ENCODE data around the gene MLLT3. TPM values are rescaled to one million over a fixed set of nuclear protein-coding genes. Genes with fewer than 3 reads are reported as not detected.

MLLT3 gene
- total and polyA plus RNA-seq, 9 donors: 8.7 to 15.4 (median 13.8) TPM

- H3K4me1 ChIP-seq (ENCODE audit: insufficient read depth): no peaks in the 10 kb centered on the region
- no peak for TF ChIP-seq EP300 (IDR thresholded peaks at IDR 0.05)
- TF ChIP-seq CTCF (IDR thresholded peaks at IDR 0.05): no peak
- no peak for TF ChIP-seq POLR2A (IDR thresholded peaks at IDR 0.05)
- DNase-seq: no peak
- no peaks in the 10 kb centered on the region for H3K36me3 ChIP-seq
- intact Hi-C loops (cut with DNase I): no loop called here
- no peaks in the 10 kb centered on the region for H3K9me3 ChIP-seq
- no peak overlapping the region for H3K27ac ChIP-seq
- no peak overlapping the region for H3K4me3 ChIP-seq
- no peaks in the 10 kb centered on the region for H3K27me3 ChIP-seq
These were observed 123.3 kb downstream of the MLLT3 start for GRCh38 chr9:20499013-20499412.

- intact Hi-C loops (cut with DNase I): no loop called here
- Histone ChIP-seq H3K4me1 (ENCODE audit: insufficient read depth) (no peaks in the 10 kb centered on the region), H3K27ac (no peak overlapping the region), H3K4me3 (no peak overlapping the region), H3K27me3 (no peaks in the 10 kb centered on the region), H3K9me3 (no peaks in the 10 kb centered on the region), H3K36me3 (no peaks in the 10 kb centered on the region)
- WGBS, 3 donors: 92 to 97% (median 96%) methylated on average over 2 of the region's 2 CpGs
- TF ChIP-seq POLR2A (IDR thresholded peaks at IDR 0.05): no peak
- TF ChIP-seq EP300 (IDR thresholded peaks at IDR 0.05): no peak
- TF ChIP-seq CTCF (IDR thresholded peaks at IDR 0.05): no peak
- no peak for DNase-seq
These were observed 126.0 kb downstream of the MLLT3 start for GRCh38 chr9:20496328-20496727.

GRCh38 chr9:20495098-20495497 lies 127.2 kb downstream of the MLLT3 start:
- WGBS, 3 donors: 73 to 84% (median 77%) methylated on average over 3 of the region's 3 CpGs
- Histone ChIP-seq H3K4me3 (no peak overlapping the region), H3K4me1 (ENCODE audit: insufficient read depth) (peaks cover 2% of the 10 kb centered on the region), H3K27ac (no peak overlapping the region), H3K27me3 (no peaks in the 10 kb centered on the region), H3K36me3 (no peaks in the 10 kb centered on the region), H3K9me3 (no peaks in the 10 kb centered on the region)
- intact Hi-C loops (cut with DNase I): no loop called here
- TF ChIP-seq EP300 (IDR thresholded peaks at IDR 0.05): no peak
- no peak for TF ChIP-seq CTCF (IDR thresholded peaks at IDR 0.05)
- TF ChIP-seq POLR2A (IDR thresholded peaks at IDR 0.05): no peak
- no peak for DNase-seq

- TF ChIP-seq CTCF (IDR thresholded peaks at IDR 0.05): no peak
- TF ChIP-seq EP300 (IDR thresholded peaks at IDR 0.05): no peak
- no peak for TF ChIP-seq POLR2A (IDR thresholded peaks at IDR 0.05)
- no peak overlapping the region for H3K27ac ChIP-seq
- 47 to 50% (median 49%) methylated on average over 1 of the region's 1 CpG for WGBS, 3 donors
- DNase-seq: no peak
- H3K4me1 ChIP-seq (ENCODE audit: insufficient read depth): peaks cover 2% of the 10 kb centered on the region
- no peaks in the 10 kb centered on the region for H3K9me3 ChIP-seq
- intact Hi-C loops (cut with DNase I): no loop called here
- no peak overlapping the region for H3K4me3 ChIP-seq
- H3K36me3 ChIP-seq: no peaks in the 10 kb centered on the region
- no peaks in the 10 kb centered on the region for H3K27me3 ChIP-seq
These were observed 128.3 kb downstream of the MLLT3 start for GRCh38 chr9:20494035-20494434.

- Histone ChIP-seq H3K27ac (no peak overlapping the region), H3K27me3 (no peaks in the 10 kb centered on the region), H3K4me1 (ENCODE audit: insufficient read depth) (peaks cover 2% of the 10 kb centered on the region), H3K4me3 (no peak overlapping the region), H3K9me3 (no peaks in the 10 kb centered on the region), H3K36me3 (no peaks in the 10 kb centered on the region)
- intact Hi-C loops (cut with DNase I): no loop called here
- no peak for DNase-seq
- WGBS, 3 donors: 87 to 93% (median 89%) methylated on average over 1 of the region's 1 CpG
- no peak for TF ChIP-seq EP300 (IDR thresholded peaks at IDR 0.05)
- no peak for TF ChIP-seq POLR2A (IDR thresholded peaks at IDR 0.05)
- TF ChIP-seq CTCF (IDR thresholded peaks at IDR 0.05): no peak
These were observed 129.5 kb downstream of the MLLT3 start for GRCh38 chr9:20492772-20493171.
